ENCODE results near the gene ZNF500.

ZNF500 gene

DNA sequence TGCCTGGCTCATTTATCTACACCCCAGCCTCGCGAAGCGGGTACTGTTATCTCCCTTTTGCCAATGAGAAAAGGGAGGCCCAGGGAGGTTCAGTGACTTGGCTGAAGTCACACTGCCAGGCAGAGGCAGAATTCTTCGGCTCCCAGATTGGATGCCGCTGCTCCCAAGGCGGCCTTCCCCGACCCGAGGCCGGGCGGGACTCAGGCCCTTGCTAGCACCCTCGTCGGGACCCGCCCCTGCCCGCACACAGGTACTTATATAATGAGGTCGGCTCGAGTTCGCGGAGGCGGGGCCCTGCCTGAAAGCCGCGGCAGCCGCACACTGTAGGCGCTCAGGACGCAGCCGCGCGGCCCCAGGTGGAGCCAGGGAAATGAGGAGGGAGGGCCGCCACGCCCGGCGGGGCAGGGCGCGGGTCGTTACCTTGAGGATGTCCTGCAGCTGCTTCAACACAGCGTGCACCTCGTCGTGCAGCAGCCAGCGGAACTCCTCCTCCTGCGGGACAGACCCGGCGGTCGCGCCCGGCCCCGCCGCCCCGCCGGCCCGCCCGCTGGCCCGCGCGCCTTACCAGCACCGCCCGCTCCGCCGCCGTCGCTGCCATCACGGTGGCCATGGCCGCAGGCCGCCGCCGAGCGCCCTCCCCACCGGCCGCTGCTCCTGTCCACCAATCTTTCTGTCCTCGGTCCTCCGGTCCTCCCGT, 35.1 kb upstream of the ZNF500 start, which contains the start of gene ROGDI (continued):
- TF ChIP-seq ZNF560 (tag by site-specific recombination; IDR thresholded peaks at IDR 0.05; ENCODE audit: borderline replicate concordance) (no peak), SETDB1 (IDR thresholded peaks at IDR 0.05; ENCODE audit: insufficient read length, low read length) (no peak), ZNF37A (tag by site-specific recombination; IDR thresholded peaks at IDR 0.05) (no peak), KLF9 (tag by site-specific recombination; IDR thresholded peaks at IDR 0.05; ENCODE audit: low read depth) (peak; percentile 49; the same call in 1 of the 2 replicates), ZFP41 (tag by site-specific recombination; IDR thresholded peaks at IDR 0.05; ENCODE audit: borderline replicate concordance) (no peak), YY2 (tag by site-specific recombination; IDR thresholded peaks at IDR 0.05) (no peak), ZNF341 (tag by site-specific recombination; IDR thresholded peaks at IDR 0.05; ENCODE audit: low read depth) (no peak), GLIS2 (tag by site-specific recombination; IDR thresholded peaks at IDR 0.05) (no peak), ZNF114 (tag by site-specific recombination; IDR thresholded peaks at IDR 0.05) (no peak), ZNF626 (tag by site-specific recombination; IDR thresholded peaks at IDR 0.05) (no peak), ZNF274 (IDR thresholded peaks at IDR 0.05; ENCODE audit: low read length) (no peak), ZNF274 (tag by site-specific recombination; IDR thresholded peaks at IDR 0.05; ENCODE audit: borderline replicate concordance) (no peak), ZNF660 (tag by site-specific recombination; IDR thresholded peaks at IDR 0.05) (0 out of 2 replicates have a peak, but pooled peaks have one; percentile 1), KLF17 (tag by site-specific recombination; IDR thresholded peaks at IDR 0.05) (peak; percentile 44; the same call in 1 of the 2 replicates), ZNF768 (tag by site-specific recombination; IDR thresholded peaks at IDR 0.05) (peak; percentile 65; the same call in 1 of the 2 replicates)
- TF ChIP-seq, protein P1, sequence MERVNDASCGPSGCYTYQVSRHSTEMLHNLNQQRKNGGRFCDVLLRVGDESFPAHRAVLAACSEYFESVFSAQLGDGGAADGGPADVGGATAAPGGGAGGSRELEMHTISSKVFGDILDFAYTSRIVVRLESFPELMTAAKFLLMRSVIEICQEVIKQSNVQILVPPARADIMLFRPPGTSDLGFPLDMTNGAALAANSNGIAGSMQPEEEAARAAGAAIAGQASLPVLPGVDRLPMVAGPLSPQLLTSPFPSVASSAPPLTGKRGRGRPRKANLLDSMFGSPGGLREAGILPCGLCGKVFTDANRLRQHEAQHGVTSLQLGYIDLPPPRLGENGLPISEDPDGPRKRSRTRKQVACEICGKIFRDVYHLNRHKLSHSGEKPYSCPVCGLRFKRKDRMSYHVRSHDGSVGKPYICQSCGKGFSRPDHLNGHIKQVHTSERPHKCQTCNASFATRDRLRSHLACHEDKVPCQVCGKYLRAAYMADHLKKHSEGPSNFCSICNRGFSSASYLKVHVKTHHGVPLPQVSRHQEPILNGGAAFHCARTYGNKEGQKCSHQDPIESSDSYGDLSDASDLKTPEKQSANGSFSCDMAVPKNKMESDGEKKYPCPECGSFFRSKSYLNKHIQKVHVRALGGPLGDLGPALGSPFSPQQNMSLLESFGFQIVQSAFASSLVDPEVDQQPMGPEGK (tag by site-specific recombination; IDR thresholded peaks at IDR 0.05): no peak; the same call in 1 of the 2 replicates
- TF ChIP-seq, protein P2, sequence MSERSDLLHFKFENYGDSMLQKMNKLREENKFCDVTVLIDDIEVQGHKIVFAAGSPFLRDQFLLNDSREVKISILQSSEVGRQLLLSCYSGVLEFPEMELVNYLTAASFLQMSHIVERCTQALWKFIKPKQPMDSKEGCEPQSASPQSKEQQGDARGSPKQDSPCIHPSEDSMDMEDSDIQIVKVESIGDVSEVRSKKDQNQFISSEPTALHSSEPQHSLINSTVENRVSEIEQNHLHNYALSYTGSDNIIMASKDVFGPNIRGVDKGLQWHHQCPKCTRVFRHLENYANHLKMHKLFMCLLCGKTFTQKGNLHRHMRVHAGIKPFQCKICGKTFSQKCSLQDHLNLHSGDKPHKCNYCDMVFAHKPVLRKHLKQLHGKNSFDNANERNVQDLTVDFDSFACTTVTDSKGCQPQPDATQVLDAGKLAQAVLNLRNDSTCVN (tag by site-specific recombination; optimal IDR thresholded peaks at IDR 0.05): peak; percentile 59

- POLR2A ChIA-PET: interaction anchor here (1.2 to 3.2 kb wide), 3 partner anchors 13 to 66 kb away, joined by 3 to 19 read pairs (median 15); partner anchors contain the start of genes ANKS3, DNAAF8, GLYR1 and SEPTIN12
Measured at GRCh38 chr16:4801051-4801961, 34.3 kb upstream of the ZNF500 start.

More at GRCh38 chr16:4801051-4801961, 34.3 kb upstream of the ZNF500 start:
- H3K27ac ChIP-seq (ENCODE audit: extremely low read depth, low read depth, low read length): peak overlapping the region; percentile 69
- peaks cover 3% of the 10 kb centered on the region; the same call in 1 of the 2 replicates for H3K4me1 ChIP-seq (ENCODE audit: control insufficient read depth, insufficient read depth, low read length)
- peaks cover 2 to 49% of the 10 kb centered on the region in 2 experiments; a peak in 2 of 3 replicates for H3K36me3 ChIP-seq (ENCODE audit: control insufficient read depth in 2 of 2, insufficient read depth in 1 of 2, low read length in 2 of 2)
- no peaks in the 10 kb centered on the region for H3K9me3 ChIP-seq (ENCODE audit: control insufficient read depth, insufficient read depth, low read depth, low read length)
- peak overlapping the region; percentile 80 for H3K4me3 ChIP-seq (ENCODE audit: low read depth, low read length)
- CTCF ChIA-PET: no interaction called here
- no peak for TF ChIP-seq ZNF121 (tag by site-specific recombination; IDR thresholded peaks at IDR 0.05)
- TF ChIP-seq ZNF335 (tag by site-specific recombination; conservative IDR thresholded peaks at IDR 0.05): peak; percentile 94
- TF ChIP-seq ZNF24 (tag by site-specific recombination; IDR thresholded peaks at IDR 0.05): no peak
- TF ChIP-seq, protein P3, sequence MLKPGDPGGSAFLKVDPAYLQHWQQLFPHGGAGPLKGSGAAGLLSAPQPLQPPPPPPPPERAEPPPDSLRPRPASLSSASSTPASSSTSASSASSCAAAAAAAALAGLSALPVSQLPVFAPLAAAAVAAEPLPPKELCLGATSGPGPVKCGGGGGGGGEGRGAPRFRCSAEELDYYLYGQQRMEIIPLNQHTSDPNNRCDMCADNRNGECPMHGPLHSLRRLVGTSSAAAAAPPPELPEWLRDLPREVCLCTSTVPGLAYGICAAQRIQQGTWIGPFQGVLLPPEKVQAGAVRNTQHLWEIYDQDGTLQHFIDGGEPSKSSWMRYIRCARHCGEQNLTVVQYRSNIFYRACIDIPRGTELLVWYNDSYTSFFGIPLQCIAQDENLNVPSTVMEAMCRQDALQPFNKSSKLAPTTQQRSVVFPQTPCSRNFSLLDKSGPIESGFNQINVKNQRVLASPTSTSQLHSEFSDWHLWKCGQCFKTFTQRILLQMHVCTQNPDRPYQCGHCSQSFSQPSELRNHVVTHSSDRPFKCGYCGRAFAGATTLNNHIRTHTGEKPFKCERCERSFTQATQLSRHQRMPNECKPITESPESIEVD (tag by site-specific recombination; IDR thresholded peaks at IDR 0.05): no peak
- 0 out of 2 replicates have a peak, but pooled peaks have one; percentile 7 for TF ChIP-seq ZBTB8A (tag by site-specific recombination; IDR thresholded peaks at IDR 0.05)
- TF ChIP-seq ZNF596 (tag by site-specific recombination; IDR thresholded peaks at IDR 0.05): no peak
- no peak for TF ChIP-seq ZNF248 (tag by site-specific recombination; IDR thresholded peaks at IDR 0.05)

All from HEK293 (cell line).